ENCODE data around the gene CFHR1.

The CFHR1 gene

DNA sequence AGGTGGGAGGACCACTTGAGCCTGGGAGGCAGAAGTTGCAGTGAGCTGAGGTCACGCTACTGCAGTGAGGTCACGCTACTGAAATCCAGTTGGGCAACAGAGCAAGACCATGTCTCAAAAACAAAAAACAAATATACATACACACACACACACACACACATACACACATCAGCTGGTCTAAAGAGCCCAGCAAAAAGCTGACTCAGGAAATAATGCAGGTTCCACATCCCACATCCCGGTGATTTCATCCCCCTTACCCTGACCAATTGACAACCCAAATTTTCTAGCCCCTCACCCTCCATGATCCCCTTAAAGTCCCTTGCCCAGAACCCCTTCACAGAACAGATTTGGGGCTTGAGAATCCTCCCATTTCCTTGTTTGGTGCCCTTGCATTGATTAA is 56.4 kb downstream of the CFHR1 start:
- DNase-seq (ENCODE audit: low read depth in 2 of 3, low spot score in 2 of 3), result no peak

DNA sequence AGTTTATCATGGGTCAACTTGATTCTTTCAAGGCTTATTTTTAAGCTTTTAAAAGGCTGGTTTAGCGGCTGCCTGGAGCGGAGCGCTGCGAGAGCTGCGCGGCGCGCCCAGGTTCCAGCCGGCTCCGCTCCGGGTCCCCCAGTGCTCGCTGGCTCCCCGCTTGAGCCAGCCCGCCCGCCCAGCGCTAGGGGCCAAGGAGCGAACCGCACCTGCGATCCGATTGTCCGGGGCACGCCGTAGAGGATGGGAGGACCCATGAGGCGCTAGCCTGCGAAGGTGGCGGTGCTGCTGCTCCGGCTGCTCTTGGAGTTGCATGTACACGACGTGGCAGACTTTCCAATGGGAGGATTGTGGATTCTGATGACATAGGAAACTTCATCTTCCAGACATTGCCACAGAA is 58.4 kb downstream of the CFHR1 start:
- DNase-seq (ENCODE audit: low read depth in 2 of 3, low spot score in 2 of 3), result no peak
